HepG2 (cell line): ENCODE results near the gene LRRC45. TPM values are rescaled to one million over a fixed set of nuclear protein-coding genes. Genes with fewer than 3 reads are reported as not detected.

Source experiments
- HNRNPH1 ChIP-seq: fragments of 200-400 bp; formaldehyde crosslinking; optimal IDR thresholded peaks from 2 replicates; pipeline ENCODE3; 2017; ENCODE audit warnings: mild to moderate bottlenecking, low read depth, low read length
- RARG ChIP-seq: sonication (generic); formaldehyde crosslinking; IDR thresholded peaks from 2 replicates; pipeline ENCODE4 v1.4.0; 2020; ENCODE audit warnings: low read depth, mild to moderate bottlenecking, missing genetic modification reagents
- STAT5B ChIP-seq: sonication (generic); formaldehyde crosslinking; IDR thresholded peaks from 2 replicates; pipeline ENCODE4 v1.4.0; 2020; ENCODE audit warnings: missing genetic modification reagents
- ZNF34 ChIP-seq: sonication (generic); formaldehyde crosslinking; IDR thresholded peaks from 2 replicates; pipeline ENCODE4 v1.4.0; 2020; ENCODE audit warnings: mild to moderate bottlenecking, missing genetic modification reagents, borderline replicate concordance
- ZNF530 ChIP-seq: sonication (generic); formaldehyde crosslinking; IDR thresholded peaks from 2 replicates; pipeline ENCODE4 v1.5.0; 2020; ENCODE audit warnings: low read depth, mild to moderate bottlenecking, missing genetic modification reagents
- ZNF720 ChIP-seq: sonication (generic); formaldehyde crosslinking; IDR thresholded peaks from 2 replicates; pipeline ENCODE4 v1.4.0; 2020; ENCODE audit warnings: missing genetic modification reagents
- polyA plus RNA-seq, 8 experiments: library from polyadenylated mRNA; depleted of rRNA in 3 of 8; stranded (reverse) in 7 of 8; unstranded in 1 of 8; fragments of >200 nt; fragmentation: Illumina TruSeq in 4 of 8; extraction: Trizol in 4 of 8; gene quantifications; 2 replicates each; pipeline versions ENCODE4 v1.2.1 to v1.2.3, GENCODE V29; 2011 to 2016; ENCODE audit warnings: low read depth in 4 of 8, missing spikeins in 1 of 8, mixed read lengths in 1 of 8; ENCODE audit not compliant: insufficient read depth in 1 of 8
- total RNA-seq, 5 experiments: library from RNA; depleted of rRNA; stranded (reverse); fragments of >200 nt; fragmentation: Illumina TruSeq; extraction: Trizol; gene quantifications; 2 replicates each; pipeline ENCODE4 v1.2.3, GENCODE V29; 2016; ENCODE audit warnings: low read depth in 1 of 5
- TF ChIP-seq, protein P1 (sequence below): IDR thresholded peaks from 2 replicates; pipeline ENCODE4 v1.4.0; 2020; ENCODE audit warnings: mild to moderate bottlenecking, missing genetic modification reagents
- TF ChIP-seq, protein P2 (sequence below): sonication (generic); formaldehyde crosslinking; IDR thresholded peaks from 2 replicates; pipeline ENCODE4 v1.4.0; 2020; ENCODE audit warnings: mild to moderate bottlenecking, missing genetic modification reagents
- TF ChIP-seq, protein P3 (sequence below): sonication (generic); formaldehyde crosslinking; IDR thresholded peaks from 2 replicates; pipeline ENCODE4 v1.4.0; 2020; ENCODE audit warnings: missing genetic modification reagents, mild to moderate bottlenecking, borderline replicate concordance

The LRRC45 gene
- total and polyA plus RNA-seq, 2 of the 13 experiments (the other 11 are each of a cell fraction or from before 2014, with no cell fraction given) = 11.6 to 48.1 TPM

- TF ChIP-seq, protein P1, sequence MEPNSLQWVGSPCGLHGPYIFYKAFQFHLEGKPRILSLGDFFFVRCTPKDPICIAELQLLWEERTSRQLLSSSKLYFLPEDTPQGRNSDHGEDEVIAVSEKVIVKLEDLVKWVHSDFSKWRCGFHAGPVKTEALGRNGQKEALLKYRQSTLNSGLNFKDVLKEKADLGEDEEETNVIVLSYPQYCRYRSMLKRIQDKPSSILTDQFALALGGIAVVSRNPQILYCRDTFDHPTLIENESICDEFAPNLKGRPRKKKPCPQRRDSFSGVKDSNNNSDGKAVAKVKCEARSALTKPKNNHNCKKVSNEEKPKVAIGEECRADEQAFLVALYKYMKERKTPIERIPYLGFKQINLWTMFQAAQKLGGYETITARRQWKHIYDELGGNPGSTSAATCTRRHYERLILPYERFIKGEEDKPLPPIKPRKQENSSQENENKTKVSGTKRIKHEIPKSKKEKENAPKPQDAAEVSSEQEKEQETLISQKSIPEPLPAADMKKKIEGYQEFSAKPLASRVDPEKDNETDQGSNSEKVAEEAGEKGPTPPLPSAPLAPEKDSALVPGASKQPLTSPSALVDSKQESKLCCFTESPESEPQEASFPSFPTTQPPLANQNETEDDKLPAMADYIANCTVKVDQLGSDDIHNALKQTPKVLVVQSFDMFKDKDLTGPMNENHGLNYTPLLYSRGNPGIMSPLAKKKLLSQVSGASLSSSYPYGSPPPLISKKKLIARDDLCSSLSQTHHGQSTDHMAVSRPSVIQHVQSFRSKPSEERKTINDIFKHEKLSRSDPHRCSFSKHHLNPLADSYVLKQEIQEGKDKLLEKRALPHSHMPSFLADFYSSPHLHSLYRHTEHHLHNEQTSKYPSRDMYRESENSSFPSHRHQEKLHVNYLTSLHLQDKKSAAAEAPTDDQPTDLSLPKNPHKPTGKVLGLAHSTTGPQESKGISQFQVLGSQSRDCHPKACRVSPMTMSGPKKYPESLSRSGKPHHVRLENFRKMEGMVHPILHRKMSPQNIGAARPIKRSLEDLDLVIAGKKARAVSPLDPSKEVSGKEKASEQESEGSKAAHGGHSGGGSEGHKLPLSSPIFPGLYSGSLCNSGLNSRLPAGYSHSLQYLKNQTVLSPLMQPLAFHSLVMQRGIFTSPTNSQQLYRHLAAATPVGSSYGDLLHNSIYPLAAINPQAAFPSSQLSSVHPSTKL = peak; percentile 8; the same call in 1 of the 2 replicates
- no peak for TF ChIP-seq ZNF720
- no peak for TF ChIP-seq RARG (CRISPR knock-in tag)
- TF ChIP-seq ZNF530 (CRISPR knock-in tag) = no peak
- peak; percentile 89 for TF ChIP-seq STAT5B
- TF ChIP-seq, protein P2, sequence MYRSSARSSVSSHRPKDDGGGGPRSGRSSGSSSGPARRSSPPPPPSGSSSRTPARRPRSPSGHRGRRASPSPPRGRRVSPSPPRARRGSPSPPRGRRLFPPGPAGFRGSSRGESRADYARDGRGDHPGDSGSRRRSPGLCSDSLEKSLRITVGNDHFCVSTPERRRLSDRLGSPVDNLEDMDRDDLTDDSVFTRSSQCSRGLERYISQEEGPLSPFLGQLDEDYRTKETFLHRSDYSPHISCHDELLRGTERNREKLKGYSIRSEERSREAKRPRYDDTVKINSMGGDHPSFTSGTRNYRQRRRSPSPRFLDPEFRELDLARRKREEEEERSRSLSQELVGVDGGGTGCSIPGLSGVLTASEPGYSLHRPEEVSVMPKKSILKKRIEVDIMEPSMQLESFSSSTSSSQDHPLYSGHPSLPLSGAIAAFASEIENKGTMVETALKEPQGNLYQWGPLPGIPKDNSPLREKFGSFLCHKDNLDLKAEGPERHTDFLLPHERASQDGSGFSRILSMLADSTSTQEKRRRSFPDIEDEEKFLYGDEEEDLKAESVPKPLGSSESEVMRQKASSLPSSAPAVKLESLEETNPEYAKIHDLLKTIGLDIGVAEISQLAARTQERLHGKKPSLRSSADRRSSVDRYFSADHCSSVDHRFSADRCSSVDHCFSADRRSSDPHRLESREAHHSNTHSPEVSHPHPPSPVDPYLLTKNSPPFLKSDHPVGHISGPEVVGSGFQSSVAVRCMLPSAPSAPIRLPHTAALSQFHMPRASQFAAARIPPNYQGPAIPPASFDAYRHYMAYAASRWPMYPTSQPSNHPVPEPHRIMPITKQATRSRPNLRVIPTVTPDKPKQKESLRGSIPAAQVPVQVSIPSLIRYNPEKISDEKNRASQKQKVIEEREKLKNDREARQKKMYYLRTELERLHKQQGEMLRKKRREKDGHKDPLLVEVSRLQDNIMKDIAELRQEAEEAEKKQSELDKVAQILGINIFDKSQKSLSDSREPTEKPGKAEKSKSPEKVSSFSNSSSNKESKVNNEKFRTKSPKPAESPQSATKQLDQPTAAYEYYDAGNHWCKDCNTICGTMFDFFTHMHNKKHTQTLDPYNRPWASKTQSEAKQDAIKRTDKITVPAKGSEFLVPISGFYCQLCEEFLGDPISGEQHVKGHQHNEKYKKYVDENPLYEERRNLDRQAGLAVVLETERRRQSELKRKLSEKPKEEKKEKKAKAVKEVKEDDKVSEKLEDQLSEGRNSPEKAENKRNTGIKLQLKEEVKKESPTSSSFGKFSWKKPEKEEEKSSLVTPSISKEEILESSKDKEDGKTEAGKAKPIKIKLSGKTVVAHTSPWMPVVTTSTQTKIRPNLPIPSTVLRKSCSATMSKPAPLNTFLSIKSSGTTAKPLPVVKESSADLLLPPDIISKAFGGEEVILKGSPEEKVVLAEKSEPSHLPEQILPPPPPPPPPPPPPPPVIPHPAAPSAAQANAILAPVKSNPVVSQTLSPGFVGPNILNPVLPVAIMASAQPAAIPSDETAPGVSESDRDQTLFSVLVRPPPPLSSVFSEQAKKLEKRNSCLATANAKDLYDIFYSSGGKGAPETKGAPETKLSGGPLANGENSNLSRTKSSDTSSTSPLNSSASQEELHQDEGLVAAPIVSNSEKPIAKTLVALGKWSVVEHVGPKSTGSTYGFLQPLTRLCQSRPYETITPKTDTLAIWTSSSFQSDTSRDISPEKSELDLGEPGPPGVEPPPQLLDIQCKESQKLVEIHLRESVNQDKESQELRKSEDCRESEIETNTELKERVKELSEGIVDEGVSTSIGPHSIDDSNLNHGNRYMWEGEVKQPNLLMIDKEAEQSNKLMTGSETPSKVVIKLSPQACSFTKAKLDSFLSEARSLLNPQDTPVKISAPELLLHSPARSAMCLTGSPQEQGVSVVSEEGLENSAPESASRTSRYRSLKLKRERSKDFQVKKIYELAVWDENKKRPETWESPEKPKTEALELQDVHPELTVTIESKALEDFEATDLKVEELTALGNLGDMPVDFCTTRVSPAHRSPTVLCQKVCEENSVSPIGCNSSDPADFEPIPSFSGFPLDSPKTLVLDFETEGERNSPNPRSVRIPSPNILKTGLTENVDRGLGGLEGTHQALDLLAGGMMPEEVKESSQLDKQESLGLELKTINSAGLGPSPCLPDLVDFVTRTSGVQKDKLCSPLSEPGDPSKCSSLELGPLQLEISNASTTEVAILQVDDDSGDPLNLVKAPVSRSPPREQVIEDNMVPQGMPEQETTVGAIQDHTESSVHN = no peak
- peak; percentile 86 for TF ChIP-seq HNRNPH1
- TF ChIP-seq, protein P3, sequence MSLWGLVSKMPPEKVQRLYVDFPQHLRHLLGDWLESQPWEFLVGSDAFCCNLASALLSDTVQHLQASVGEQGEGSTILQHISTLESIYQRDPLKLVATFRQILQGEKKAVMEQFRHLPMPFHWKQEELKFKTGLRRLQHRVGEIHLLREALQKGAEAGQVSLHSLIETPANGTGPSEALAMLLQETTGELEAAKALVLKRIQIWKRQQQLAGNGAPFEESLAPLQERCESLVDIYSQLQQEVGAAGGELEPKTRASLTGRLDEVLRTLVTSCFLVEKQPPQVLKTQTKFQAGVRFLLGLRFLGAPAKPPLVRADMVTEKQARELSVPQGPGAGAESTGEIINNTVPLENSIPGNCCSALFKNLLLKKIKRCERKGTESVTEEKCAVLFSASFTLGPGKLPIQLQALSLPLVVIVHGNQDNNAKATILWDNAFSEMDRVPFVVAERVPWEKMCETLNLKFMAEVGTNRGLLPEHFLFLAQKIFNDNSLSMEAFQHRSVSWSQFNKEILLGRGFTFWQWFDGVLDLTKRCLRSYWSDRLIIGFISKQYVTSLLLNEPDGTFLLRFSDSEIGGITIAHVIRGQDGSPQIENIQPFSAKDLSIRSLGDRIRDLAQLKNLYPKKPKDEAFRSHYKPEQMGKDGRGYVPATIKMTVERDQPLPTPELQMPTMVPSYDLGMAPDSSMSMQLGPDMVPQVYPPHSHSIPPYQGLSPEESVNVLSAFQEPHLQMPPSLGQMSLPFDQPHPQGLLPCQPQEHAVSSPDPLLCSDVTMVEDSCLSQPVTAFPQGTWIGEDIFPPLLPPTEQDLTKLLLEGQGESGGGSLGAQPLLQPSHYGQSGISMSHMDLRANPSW (CRISPR knock-in tag) = 0 out of 2 replicates have a peak, but pooled peaks have one; percentile 21
- no peak for TF ChIP-seq ZNF34 (CRISPR knock-in tag)
These were observed 27.5 kb upstream of the LRRC45 start (continued) for GRCh38 chr17:81995463-81996231.
